Dermis microvascular lymphatic vessel endothelial cell (primary cell): Measurements from ENCODE around the gene STAM. TPM values are rescaled to one million over a fixed set of nuclear protein-coding genes. Genes with fewer than 3 reads are reported as not detected.

ENCODE experiments used
- total RNA-seq: library from RNA; depleted of rRNA; stranded (reverse); fragments of >200 nt; gene quantifications from 2 replicates; pipeline ENCODE4 v1.2.1, GENCODE V29; 2014

Gene STAM
- total RNA-seq, 1 donor from 2014 or later = 7.7 TPM

Other genes starting within 250 kb of the STAM start
- gene ST8SIA6, start 189.6 kb upstream of the STAM start, total RNA-seq = 0.13 and 0.25 TPM in 2 replicates
- 12.9 and 19.3 TPM in 2 replicates for gene HACD1, start 26.8 kb upstream of the STAM start, total RNA-seq
- gene TMEM236, start 108.0 kb downstream of the STAM start, total RNA-seq = 0.38 and 0.64 TPM in 2 replicates
- 232 and 250 TPM in 2 replicates for gene MRC1, start 165.2 kb downstream of the STAM start, total RNA-seq